HepG2 (cell line): ENCODE measurements around the gene RAB34. TPM values are rescaled to one million over a fixed set of nuclear protein-coding genes. Genes with fewer than 3 reads are reported as not detected.

Experiments used
- BORCS8-MEF2B ChIP-seq: sonication (generic); formaldehyde crosslinking; IDR thresholded peaks from 2 replicates; pipeline ENCODE4 v1.8.0; 2022; ENCODE audit warnings: mild to moderate bottlenecking, missing genetic modification reagents
- DPF2 ChIP-seq: sonication (generic); formaldehyde crosslinking; IDR thresholded peaks from 2 replicates; pipeline ENCODE4 v1.4.0; 2020; ENCODE audit warnings: mild to moderate bottlenecking, low read depth, missing genetic modification reagents, borderline replicate concordance
- KIAA2018 ChIP-seq: sonication (generic); formaldehyde crosslinking; IDR thresholded peaks from 2 replicates; pipeline ENCODE4 v1.5.0; 2020; ENCODE audit warnings: mild to moderate bottlenecking, missing genetic modification reagents, borderline replicate concordance
- NCOA1 ChIP-seq: sonication (generic); formaldehyde crosslinking; IDR thresholded peaks from 2 replicates; pipeline ENCODE4 v1.9.0; 2021; ENCODE audit warnings: missing genetic modification reagents
- SIN3B ChIP-seq: fragments of 150-350 bp; IDR thresholded peaks from 2 replicates; pipeline ENCODE4 v1.6.1; 2014; ENCODE audit warnings: low read length
- SNAI1 ChIP-seq: sonication (generic); formaldehyde crosslinking; IDR thresholded peaks from 2 replicates; pipeline ENCODE4 v1.5.0; 2020; ENCODE audit warnings: mild to moderate bottlenecking, missing genetic modification reagents, borderline replicate concordance
- SOX13 ChIP-seq, 3 experiments: fragments of 450-650 bp in 1 of 3; sonication (generic) in 1 of 3; formaldehyde crosslinking in 1 of 3; IDR thresholded peaks in 2 of 3; conservative IDR thresholded peaks in 1 of 3; 2 replicates each; pipeline versions ENCODE4 v1.5.0 to v1.6.1; 2016 to 2020; ENCODE audit warnings: antibody characterized with exemption in 1 of 3, mild to moderate bottlenecking in 1 of 3, missing compliant biosample characterization in 1 of 3, missing genetic modification reagents in 1 of 3, moderate library complexity in 1 of 3
- ZMAT5 ChIP-seq: sonication (generic); formaldehyde crosslinking; IDR thresholded peaks from 2 replicates; pipeline ENCODE4 v1.5.0; 2020; ENCODE audit warnings: mild to moderate bottlenecking, low read depth, missing genetic modification reagents, borderline replicate concordance
- ZNF18 ChIP-seq: sonication (generic); formaldehyde crosslinking; IDR thresholded peaks from 2 replicates; pipeline ENCODE4 v1.8.0; 2022; ENCODE audit warnings: mild to moderate bottlenecking, missing genetic modification reagents; ENCODE audit not compliant: insufficient replicate concordance
- ZNF292 ChIP-seq: sonication (generic); formaldehyde crosslinking; IDR thresholded peaks from 2 replicates; pipeline ENCODE4 v1.8.1; 2022; ENCODE audit warnings: mild to moderate bottlenecking, low read depth, missing genetic modification reagents, borderline replicate concordance
- ZNF609 ChIP-seq: sonication (generic); formaldehyde crosslinking; IDR thresholded peaks from 2 replicates; pipeline ENCODE4 v1.4.0; 2020; ENCODE audit warnings: mild to moderate bottlenecking, missing genetic modification reagents, borderline replicate concordance
- polyA plus RNA-seq, 8 experiments: library from polyadenylated mRNA; depleted of rRNA in 3 of 8; stranded (reverse) in 7 of 8; unstranded in 1 of 8; fragments of >200 nt; fragmentation: Illumina TruSeq in 4 of 8; extraction: Trizol in 4 of 8; gene quantifications; 2 replicates each; pipeline versions ENCODE4 v1.2.1 to v1.2.3, GENCODE V29; 2011 to 2016; ENCODE audit warnings: low read depth in 4 of 8, missing spikeins in 1 of 8, mixed read lengths in 1 of 8; ENCODE audit not compliant: insufficient read depth in 1 of 8
- total RNA-seq, 5 experiments: library from RNA; depleted of rRNA; stranded (reverse); fragments of >200 nt; fragmentation: Illumina TruSeq; extraction: Trizol; gene quantifications; 2 replicates each; pipeline ENCODE4 v1.2.3, GENCODE V29; 2016; ENCODE audit warnings: low read depth in 1 of 5

RAB34 gene
- total and polyA plus RNA-seq, 2 of the 13 experiments (the other 11 are each of a cell fraction or from before 2014, with no cell fraction given): 0.49 TPM; not detected in 1

- TF ChIP-seq ZNF18 (CRISPR knock-in tag) (no peak), BORCS8-MEF2B (no peak; the same call in 1 of the 2 replicates), NCOA1 (CRISPR knock-in tag) (no peak), SOX13 (IDR thresholded peaks at IDR 0.05) (no peak), SOX13 (CRISPR knock-in tag; conservative IDR thresholded peaks at IDR 0.05 in 1 of 2, IDR thresholded peaks at IDR 0.05 in 1 of 2) (no peak), SIN3B (no peak), KIAA2018 (no peak), SNAI1 (no peak), ZNF609 (no peak; the same call in 1 of the 2 replicates), DPF2 (CRISPR knock-in tag) (no peak), ZMAT5 (CRISPR knock-in tag) (no peak), ZNF292 (CRISPR knock-in tag) (no peak)
Measured at GRCh38 chr17:28728364-28729200, 10.9 kb upstream of the RAB34 start, which contains the start of gene NEK8 (continued).
